ENCODE data around the gene RAP1GDS1. TPM values are rescaled to one million over a fixed set of nuclear protein-coding genes. Genes with fewer than 3 reads are reported as not detected.

The RAP1GDS1 gene
- total and polyA plus RNA-seq, 2 of the 4 experiments (the other 2 are of a cell fraction), result 29.0 to 85.1 TPM

GRCh38 chr4:98319021-98319420 lies 57.8 kb downstream of the RAP1GDS1 start:
- Histone ChIP-seq H3K23ac (ENCODE audit: low read depth, low read length) (no peak overlapping the region), H3K4me1 (ENCODE audit: control insufficient read depth, insufficient read depth, low read length) (no peaks in the 10 kb centered on the region), H3K14ac (replicated peaks; ENCODE audit: low read depth, low read length) (no peak overlapping the region), H2AFZ (replicated peaks; ENCODE audit: low read length, poor library complexity) (no peak overlapping the region), H3K9me3 (ENCODE audit: control insufficient read depth, insufficient read depth, low read length) (no peaks in the 10 kb centered on the region), H2AK5ac (ENCODE audit: low read depth, low read length) (no peak overlapping the region), H4K20me1 (ENCODE audit: insufficient read depth, low read length) (no peaks in the 10 kb centered on the region), H3K27ac (ENCODE audit: insufficient read depth, low read length) (no peak overlapping the region), H4K8ac (ENCODE audit: low read depth in 2 of 2, low read length in 2 of 2) (no peak overlapping the region), H3K9ac (ENCODE audit: low read depth, low read length) (no peak overlapping the region), H3K4ac (ENCODE audit: low read depth, low read length) (no peak overlapping the region), H2BK5ac (ENCODE audit: low read depth, low read length, poor library complexity, severe bottlenecking) (no peak overlapping the region), H3K9me1 (ENCODE audit: insufficient read depth, low read length) (no peaks in the 10 kb centered on the region), H3K27me3 (ENCODE audit: control insufficient read depth, insufficient read depth, low read length) (no peaks in the 10 kb centered on the region), H2BK20ac (ENCODE audit: low read depth, low read length) (no peak overlapping the region), H2BK120ac (ENCODE audit: low read depth, low read length) (no peak overlapping the region), H4K5ac (ENCODE audit: low read depth, low read length) (no peak overlapping the region), H2BK15ac (ENCODE audit: low read depth, low read length) (no peak overlapping the region), H3K79me1 (ENCODE audit: low read depth in 1 of 2, low read length in 2 of 2) (peaks cover 20 to 28% of the 10 kb centered on the region in 2 experiments), H3K4me3 (ENCODE audit: insufficient read depth, low read depth, low read length) (no peak overlapping the region), H3K36me3 (ENCODE audit: control insufficient read depth, insufficient read depth, low read length) (0 out of 2 replicates have a peak, but pooled peaks cover 2% of the 10 kb centered on the region), H3K56ac (ENCODE audit: extremely low read depth, insufficient read depth, low read length) (no peak overlapping the region), H3K18ac (ENCODE audit: low read depth, low read length) (no peak overlapping the region), H4K91ac (ENCODE audit: insufficient read depth, low read depth, low read length) (no peak overlapping the region), H3K4me2 (ENCODE audit: low read depth, low read length) (no peak overlapping the region), H2AK9ac (replicated peaks; ENCODE audit: low read depth, low read length, poor library complexity) (no peak overlapping the region)
- BruUV-seq (replicated peaks), result no TSS peak
- POLR2A ChIA-PET (ENCODE audit: unreplicated experiment), result no interaction called here
- DNase-seq, result no peak
- dilution Hi-C loops (cut with HindIII; ENCODE audit: low sequenced_read_pairs, unreplicated experiment), result no loop called here
- TF ChIP-seq NFE2L2 (IDR thresholded peaks at IDR 0.05; ENCODE audit: low read depth, low read length) (peak; percentile 84), CTCF (conservative IDR thresholded peaks at IDR 0.05; ENCODE audit: low read depth, low read length) (no peak)
- intact Hi-C loops (cut with micrococcal nuclease), result no loop called here
- in situ Hi-C loops (cut with MboI; ENCODE audit: low sequenced_read_pairs), result no loop called here
- CTCF ChIA-PET, result no interaction called here
- ATAC-seq (ENCODE audit: low read depth), result no peak
- no CpG with 5 or more reads among the region's 1 CpG for WGBS, 2 experiments (ENCODE audit: extremely low coverage in 2 of 2, insufficient read length in 1 of 2)

Data from IMR-90 (cell line).